Activated CD4-positive, alpha-beta memory T cell treated with anti-CD3 and anti-CD28 coated beads, Interleukin-2, amount 10 ng/mL, durations not matched to agents 7 days and 5 days (primary cell): ENCODE results near the gene CDC42EP4. TPM values are rescaled to one million over a fixed set of nuclear protein-coding genes. Genes with fewer than 3 reads are reported as not detected.

Experiments used
- CTCF ChIA-PET: fragments of 350-600 bp; sonication (Branson Sonifier 250); formaldehyde crosslinking; loops from one replicate; lab custom pipeline; 2021; ENCODE audit warnings: antibody characterized with exemption, inconsistent platforms; lab: Charles Lee
- POLR2A ChIA-PET: fragments of 350-600 bp; sonication (Branson Sonifier 250); formaldehyde crosslinking; loops from one replicate; lab custom pipeline; 2021; ENCODE audit warnings: antibody characterized with exemption; lab: Charles Lee
- DNase-seq: peaks from one replicate; pipeline ENCODE4 v3.0.0-alpha.2; 2020
- H3K27ac Mint-ChIP-seq: one replicate; pipeline ENCODE4 v1.8.0; 2021; ENCODE audit warnings: mild to moderate bottlenecking, mixed read lengths
- H3K27me3 Mint-ChIP-seq: one replicate; pipeline ENCODE4 v1.8.0; 2021; ENCODE audit warnings: mixed read lengths
- H3K36me3 Mint-ChIP-seq: one replicate; pipeline ENCODE4 v1.8.0; 2021; ENCODE audit warnings: low read depth, mixed read lengths
- H3K4me1 Mint-ChIP-seq: one replicate; pipeline ENCODE4 v1.8.0; 2021; ENCODE audit warnings: mixed read lengths
- H3K4me3 Mint-ChIP-seq: one replicate; pipeline ENCODE4 v1.8.0; 2021; ENCODE audit warnings: mild to moderate bottlenecking, mixed read lengths
- H3K9me3 Mint-ChIP-seq: one replicate; pipeline ENCODE4 v1.8.0; 2021; ENCODE audit warnings: mixed read lengths
- total RNA-seq, 2 experiments: library from RNA; stranded (reverse); gene quantifications; one replicate each; pipeline ENCODE4 v1.2.3, GENCODE V29; 2021

Gene CDC42EP4
- total RNA-seq, 2 experiments from 2014 or later, result 3.6 to 3.8 TPM

DNA sequence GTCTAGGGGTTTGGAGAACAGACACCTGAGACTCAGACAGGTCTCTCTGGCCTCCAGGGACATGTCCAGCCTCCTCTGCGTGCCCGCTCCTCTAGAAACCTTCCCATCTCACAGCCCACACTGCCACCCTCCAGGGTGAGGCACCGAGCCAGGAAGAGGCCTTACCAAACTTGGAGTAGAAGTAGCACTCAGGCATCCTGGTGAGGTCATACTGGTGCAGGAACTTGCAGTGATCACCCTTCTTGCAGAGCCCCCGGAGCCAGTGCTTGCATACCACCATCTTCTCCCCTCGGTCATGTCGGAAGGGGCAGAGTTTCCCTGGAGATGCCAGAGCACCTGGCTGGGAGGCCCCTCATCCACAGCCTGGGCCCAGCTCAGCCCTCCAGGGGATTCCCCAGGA, 54.3 kb downstream of the CDC42EP4 start:
- Mint-ChIP-seq H3K4me1 (no peaks in the 10 kb centered on the region), H3K27ac (no peak overlapping the region), H3K9me3 (no peaks in the 10 kb centered on the region), H3K27me3 (no peaks in the 10 kb centered on the region), H3K4me3 (no peak overlapping the region), H3K36me3 (no peaks in the 10 kb centered on the region)
- DNase-seq, result no peak
- ChIA-PET POLR2A (no interaction called here), CTCF (interaction anchor here (0.7 to 1.5 kb wide), 4 partner anchors 12 to 865 kb away, joined by 3 to 9 read pairs (median 4); no protein-coding TSS in a partner anchor)

DNA sequence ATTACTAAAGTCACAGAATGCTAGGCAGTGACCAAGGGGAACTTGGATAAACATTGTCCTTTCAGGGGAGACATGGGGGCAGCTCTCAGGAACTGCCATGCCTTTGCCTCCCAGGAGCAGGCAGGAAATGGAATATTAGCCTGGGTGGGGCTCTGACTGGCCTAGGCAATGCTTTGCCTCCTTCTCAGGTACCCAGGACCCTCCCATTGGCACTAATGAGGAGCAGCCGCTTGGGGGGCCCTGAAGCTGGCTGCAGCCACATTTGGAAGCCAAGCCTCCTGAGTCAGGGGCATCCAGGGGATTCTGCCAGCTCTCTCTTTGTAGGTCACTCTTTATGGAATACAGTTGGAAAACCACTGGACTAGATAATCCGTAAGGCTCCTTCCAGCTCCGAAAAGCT, 55.6 kb downstream of the CDC42EP4 start:
- no peaks in the 10 kb centered on the region for H3K4me1 Mint-ChIP-seq
- DNase-seq, result no peak
- CTCF ChIA-PET, result interaction anchor here (0.6 to 5.8 kb wide), 8 partner anchors 12 to 529 kb away, joined by 3 to 102 read pairs (median 4); no protein-coding TSS in a partner anchor
- H3K4me3 Mint-ChIP-seq, result no peak overlapping the region
- no peaks in the 10 kb centered on the region for H3K9me3 Mint-ChIP-seq
- POLR2A ChIA-PET, result interaction anchor here (1.1 kb wide), 1 partner anchor 529 kb away, joined by 3 read pairs; no protein-coding TSS in a partner anchor
- H3K27ac Mint-ChIP-seq, result no peak overlapping the region
- no peaks in the 10 kb centered on the region for H3K36me3 Mint-ChIP-seq
- H3K27me3 Mint-ChIP-seq, result no peaks in the 10 kb centered on the region

GRCh38 chr17:73255671-73256181, 56.1 kb downstream of the CDC42EP4 start:
- no peaks in the 10 kb centered on the region for H3K27me3 Mint-ChIP-seq
- no peaks in the 10 kb centered on the region for H3K4me1 Mint-ChIP-seq
- no peak overlapping the region for H3K4me3 Mint-ChIP-seq
- DNase-seq, result peak; percentile 62
- H3K27ac Mint-ChIP-seq, result no peak overlapping the region
- CTCF ChIA-PET, result interaction anchor here (0.5 to 5.8 kb wide), 22 partner anchors 8 to 699 kb away, joined by 3 to 102 read pairs (median 4); partner anchors contain the start of gene SSTR2
- POLR2A ChIA-PET, result interaction anchor here (1.1 kb wide), 1 partner anchor 528 kb away, joined by 3 read pairs; no protein-coding TSS in a partner anchor
- no peaks in the 10 kb centered on the region for H3K9me3 Mint-ChIP-seq
- H3K36me3 Mint-ChIP-seq, result no peaks in the 10 kb centered on the region

GRCh38 chr17:73251871-73252270, 59.9 kb downstream of the CDC42EP4 start:
- H3K36me3 Mint-ChIP-seq, result peaks cover 4% of the 10 kb centered on the region
- no peak for DNase-seq
- no peak overlapping the region for H3K27ac Mint-ChIP-seq
- ChIA-PET CTCF (interaction anchor here (1.4 to 5.8 kb wide), 2 partner anchors 61 to 118 kb away, joined by 5 to 102 read pairs; no protein-coding TSS in a partner anchor), POLR2A (no interaction called here)
- no peaks in the 10 kb centered on the region for H3K27me3 Mint-ChIP-seq
- no peaks in the 10 kb centered on the region for H3K9me3 Mint-ChIP-seq
- no peak overlapping the region for H3K4me3 Mint-ChIP-seq
- H3K4me1 Mint-ChIP-seq, result no peaks in the 10 kb centered on the region

DNA sequence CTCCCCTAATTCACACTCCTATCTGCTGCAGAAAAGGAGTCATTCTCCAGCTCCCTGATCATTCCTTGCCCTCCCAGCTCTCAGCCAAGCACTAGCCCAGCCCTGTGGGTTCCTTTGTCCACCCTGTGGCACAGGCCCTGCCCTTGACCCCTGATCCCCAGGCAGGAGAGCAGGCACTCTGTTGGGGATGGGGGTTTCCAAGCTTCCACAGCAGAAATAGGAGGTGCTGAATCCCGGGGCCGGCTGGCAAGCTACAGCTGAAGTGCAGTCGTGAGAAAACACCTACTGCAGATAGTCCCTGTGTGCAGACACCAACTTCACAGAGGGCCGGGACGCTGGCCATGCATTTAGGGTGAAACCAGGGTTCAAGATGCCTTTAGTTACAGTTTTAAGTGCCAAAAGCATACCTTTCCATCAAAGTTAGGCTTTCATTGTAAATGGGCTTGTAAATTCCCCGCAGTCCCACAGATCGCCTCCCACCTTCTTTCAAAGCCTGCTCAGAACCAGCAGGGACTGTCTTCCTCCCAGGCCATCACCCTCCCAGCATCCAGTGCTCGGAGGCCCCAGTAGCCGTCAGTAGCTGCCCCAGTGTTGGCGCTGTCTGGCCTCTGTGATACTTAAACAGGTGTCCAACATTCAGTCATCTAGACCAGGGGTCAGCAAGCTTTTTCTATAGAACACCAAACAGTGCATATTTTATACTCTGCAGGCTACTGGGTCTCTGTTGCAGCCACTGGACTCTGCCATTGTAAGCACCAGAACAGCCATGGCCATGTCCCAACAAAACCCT, 60.8 kb downstream of the CDC42EP4 start:
- Mint-ChIP-seq H3K4me1 (no peaks in the 10 kb centered on the region), H3K36me3 (peaks cover 4% of the 10 kb centered on the region)
- POLR2A ChIA-PET, result no interaction called here

GRCh38 chr17:73249700-73250099, 62.1 kb downstream of the CDC42EP4 start:
- no peak for DNase-seq
- H3K36me3 Mint-ChIP-seq, result peaks cover 8% of the 10 kb centered on the region
- H3K27ac Mint-ChIP-seq, result no peak overlapping the region
- POLR2A ChIA-PET, result no interaction called here
- no peaks in the 10 kb centered on the region for H3K4me1 Mint-ChIP-seq
- CTCF ChIA-PET, result interaction anchor here (0.9 to 2.8 kb wide), 3 partner anchors 59 to 522 kb away, joined by 4 to 11 read pairs (median 5); no protein-coding TSS in a partner anchor
- no peak overlapping the region for H3K4me3 Mint-ChIP-seq
- no peaks in the 10 kb centered on the region for H3K27me3 Mint-ChIP-seq
- no peaks in the 10 kb centered on the region for H3K9me3 Mint-ChIP-seq

More for the DNA sequence above, 60.8 kb downstream of the CDC42EP4 start:
- H3K27ac Mint-ChIP-seq, result no peak overlapping the region
- H3K9me3 Mint-ChIP-seq, result no peaks in the 10 kb centered on the region
- no peak overlapping the region for H3K4me3 Mint-ChIP-seq
- no peak for DNase-seq
- H3K27me3 Mint-ChIP-seq, result no peaks in the 10 kb centered on the region
- CTCF ChIA-PET, result interaction anchor here (1.4 to 5.8 kb wide), 3 partner anchors 60 to 119 kb away, joined by 5 to 102 read pairs (median 11); no protein-coding TSS in a partner anchor

GRCh38 chr17:73248532-73248931, 63.3 kb downstream of the CDC42EP4 start:
- peaks cover 13% of the 10 kb centered on the region for H3K36me3 Mint-ChIP-seq
- H3K27me3 Mint-ChIP-seq, result no peaks in the 10 kb centered on the region
- no peak overlapping the region for H3K4me3 Mint-ChIP-seq
- no peaks in the 10 kb centered on the region for H3K4me1 Mint-ChIP-seq
- CTCF ChIA-PET, result interaction anchor here (1.3 to 2.8 kb wide), 2 partner anchors 121 to 521 kb away, joined by 3 to 11 read pairs; no protein-coding TSS in a partner anchor
- POLR2A ChIA-PET, result interaction anchor here (1.2 kb wide), 1 partner anchor 16 kb away, joined by 3 read pairs; no protein-coding TSS in a partner anchor
- DNase-seq, result no peak
- H3K27ac Mint-ChIP-seq, result no peak overlapping the region
- no peaks in the 10 kb centered on the region for H3K9me3 Mint-ChIP-seq

GRCh38 chr17:73247726-73248125, 64.1 kb downstream of the CDC42EP4 start:
- no peak for DNase-seq
- Mint-ChIP-seq H3K27me3 (no peaks in the 10 kb centered on the region), H3K4me3 (no peak overlapping the region), H3K4me1 (no peaks in the 10 kb centered on the region), H3K9me3 (no peaks in the 10 kb centered on the region), H3K27ac (no peak overlapping the region), H3K36me3 (peaks cover 15% of the 10 kb centered on the region)
- ChIA-PET POLR2A (no interaction called here), CTCF (interaction anchor here (1.5 kb wide), 1 partner anchor 122 kb away, joined by 3 read pairs; no protein-coding TSS in a partner anchor)

GRCh38 chr17:73240561-73240960, 71.2 kb downstream of the CDC42EP4 start:
- no peak overlapping the region for H3K27ac Mint-ChIP-seq
- no peaks in the 10 kb centered on the region for H3K27me3 Mint-ChIP-seq
- peaks cover 30% of the 10 kb centered on the region for H3K4me1 Mint-ChIP-seq
- no peaks in the 10 kb centered on the region for H3K9me3 Mint-ChIP-seq
- DNase-seq, result no peak
- H3K4me3 Mint-ChIP-seq, result no peak overlapping the region
- POLR2A ChIA-PET, result interaction anchor here (1.9 kb wide), 1 partner anchor 8 kb away, joined by 7 read pairs; a partner anchor contains a TSS
- H3K36me3 Mint-ChIP-seq, result peaks cover 47% of the 10 kb centered on the region
- CTCF ChIA-PET, result interaction anchor here (1.3 to 2.0 kb wide), 2 partner anchors 15 to 50 kb away, joined by 3 to 5 read pairs; no protein-coding TSS in a partner anchor

- Mint-ChIP-seq H3K36me3 (peaks cover 50% of the 10 kb centered on the region), H3K27me3 (no peaks in the 10 kb centered on the region), H3K4me3 (no peak overlapping the region), H3K4me1 (peaks cover 44% of the 10 kb centered on the region), H3K9me3 (no peaks in the 10 kb centered on the region), H3K27ac (peak overlapping the region; percentile 65)
- CTCF ChIA-PET, result interaction anchor here (1.5 kb wide), 1 partner anchor 511 kb away, joined by 3 read pairs; no protein-coding TSS in a partner anchor
- POLR2A ChIA-PET, result interaction anchor here (1.4 to 1.5 kb wide), 2 partner anchors 31 to 45 kb away, joined by 3 to 4 read pairs; partner anchors contain the start of gene COG1
- DNase-seq, result no peak
Observed at GRCh38 chr17:73237714-73238113, 74.1 kb downstream of the CDC42EP4 start.

DNA sequence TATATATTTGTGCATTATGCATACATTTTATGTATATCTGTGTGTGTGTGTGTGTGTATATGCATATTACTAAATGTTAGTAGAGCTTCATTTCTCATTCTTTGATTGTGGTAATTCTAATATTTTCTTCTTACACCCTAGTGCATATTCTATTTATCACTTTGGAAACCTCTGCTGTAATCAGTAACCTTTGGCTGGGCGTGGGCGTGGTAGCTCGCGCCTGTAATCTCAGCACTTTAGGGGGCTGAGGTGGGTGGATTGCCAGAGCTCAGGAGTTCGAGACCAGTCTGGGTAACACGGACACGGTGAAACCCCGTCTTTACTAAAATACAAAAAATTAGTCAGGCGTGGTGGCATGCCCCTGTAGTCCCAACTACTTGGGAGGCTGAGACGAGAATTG, 77.1 kb downstream of the CDC42EP4 start:
- H3K4me1 Mint-ChIP-seq, result peaks cover 59% of the 10 kb centered on the region
- ChIA-PET POLR2A (no interaction called here), CTCF (interaction anchor here (1.0 to 1.1 kb wide), 3 partner anchors 11 to 507 kb away, joined by 3 to 5 read pairs (median 4); no protein-coding TSS in a partner anchor)
- H3K27me3 Mint-ChIP-seq, result no peaks in the 10 kb centered on the region
- DNase-seq, result no peak
- H3K27ac Mint-ChIP-seq, result no peak overlapping the region
- no peaks in the 10 kb centered on the region for H3K9me3 Mint-ChIP-seq
- H3K36me3 Mint-ChIP-seq, result peaks cover 50% of the 10 kb centered on the region
- no peak overlapping the region for H3K4me3 Mint-ChIP-seq
